ENCODE data around the gene TXNDC9. TPM values are rescaled to one million over a fixed set of nuclear protein-coding genes. Genes with fewer than 3 reads are reported as not detected.
"Not testable (repeated sequence)": the region's sequence is repeated elsewhere in the genome, so short reads cannot be mapped to it uniquely, and the experiment has no call there.

Gene TXNDC9
- total RNA-seq, 1 donor from 2014 or later, result 21.9 TPM

- ATAC-seq, result no peak
- no peak overlapping the region for H3K27ac ChIP-seq
- no peak overlapping the region for H3K4me3 ChIP-seq
- H3K27me3 ChIP-seq, result no peaks in the 10 kb centered on the region
- intact Hi-C loops (cut with DNase I), result no loop called here
- no peaks in the 10 kb centered on the region for H3K4me1 ChIP-seq
- DNase-seq, result no peak
- no peaks in the 10 kb centered on the region for H3K9me3 ChIP-seq
- TF ChIP-seq, protein P1, sequence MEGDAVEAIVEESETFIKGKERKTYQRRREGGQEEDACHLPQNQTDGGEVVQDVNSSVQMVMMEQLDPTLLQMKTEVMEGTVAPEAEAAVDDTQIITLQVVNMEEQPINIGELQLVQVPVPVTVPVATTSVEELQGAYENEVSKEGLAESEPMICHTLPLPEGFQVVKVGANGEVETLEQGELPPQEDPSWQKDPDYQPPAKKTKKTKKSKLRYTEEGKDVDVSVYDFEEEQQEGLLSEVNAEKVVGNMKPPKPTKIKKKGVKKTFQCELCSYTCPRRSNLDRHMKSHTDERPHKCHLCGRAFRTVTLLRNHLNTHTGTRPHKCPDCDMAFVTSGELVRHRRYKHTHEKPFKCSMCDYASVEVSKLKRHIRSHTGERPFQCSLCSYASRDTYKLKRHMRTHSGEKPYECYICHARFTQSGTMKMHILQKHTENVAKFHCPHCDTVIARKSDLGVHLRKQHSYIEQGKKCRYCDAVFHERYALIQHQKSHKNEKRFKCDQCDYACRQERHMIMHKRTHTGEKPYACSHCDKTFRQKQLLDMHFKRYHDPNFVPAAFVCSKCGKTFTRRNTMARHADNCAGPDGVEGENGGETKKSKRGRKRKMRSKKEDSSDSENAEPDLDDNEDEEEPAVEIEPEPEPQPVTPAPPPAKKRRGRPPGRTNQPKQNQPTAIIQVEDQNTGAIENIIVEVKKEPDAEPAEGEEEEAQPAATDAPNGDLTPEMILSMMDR (IDR thresholded peaks at IDR 0.05), result no peak
- H3K36me3 ChIP-seq, result peaks cover 8% of the 10 kb centered on the region
These were observed 36.6 kb downstream of the TXNDC9 start for GRCh38 chr2:99299580-99299979.

DNA sequence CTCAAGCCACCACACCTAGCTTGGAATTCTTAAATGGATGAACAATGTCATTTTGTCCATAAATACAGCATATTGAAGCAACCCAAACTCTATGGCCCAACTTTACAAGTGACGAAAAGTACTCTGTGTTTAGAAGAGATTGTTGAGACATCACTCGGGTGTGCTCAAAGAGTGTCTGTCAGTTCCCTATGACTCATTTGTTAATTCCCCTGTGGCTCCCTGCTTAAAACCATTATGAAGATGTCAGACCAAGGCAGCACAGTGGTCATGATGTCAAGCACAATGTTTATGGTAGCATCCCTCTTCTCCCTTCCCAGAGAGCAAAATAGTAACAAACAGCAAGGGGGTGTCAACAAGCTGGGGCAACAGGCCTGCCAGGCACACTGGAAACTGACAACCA lies 38.1 kb downstream of the TXNDC9 start:
- TF ChIP-seq, protein P1 (IDR thresholded peaks at IDR 0.05), result no peak
- Histone ChIP-seq H3K27ac (no peak overlapping the region), H3K9me3 (no peaks in the 10 kb centered on the region), H3K4me1 (no peaks in the 10 kb centered on the region), H3K27me3 (no peaks in the 10 kb centered on the region), H3K4me3 (no peak overlapping the region), H3K36me3 (peaks cover 8% of the 10 kb centered on the region)
- DNase-seq (no peak), ATAC-seq (no peak)
- intact Hi-C loops (cut with DNase I), result no loop called here

DNA sequence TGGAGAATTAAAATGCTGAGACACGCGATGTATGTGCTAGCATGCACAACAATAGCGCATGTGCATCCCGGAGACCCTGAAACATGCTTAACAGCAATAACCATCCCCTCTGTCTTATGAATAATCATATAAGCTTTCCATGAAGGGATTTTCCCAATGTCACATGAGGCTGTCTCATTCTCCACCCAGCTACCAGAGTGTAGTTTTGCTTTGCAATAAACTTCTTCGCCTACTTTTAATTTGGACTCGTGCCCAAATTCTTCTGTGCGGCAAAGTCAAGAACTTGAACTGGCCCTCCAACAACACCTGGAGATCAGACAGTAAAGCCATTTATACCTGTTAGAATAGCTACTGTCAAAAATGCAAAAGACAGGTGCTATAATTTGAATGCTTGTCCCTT lies 50.6 kb downstream of the TXNDC9 start:
- Histone ChIP-seq H3K4me3 (no peak overlapping the region), H3K27me3 (no peaks in the 10 kb centered on the region), H3K36me3 (peaks cover 16% of the 10 kb centered on the region), H3K9me3 (peaks cover 2% of the 10 kb centered on the region), H3K4me1 (no peaks in the 10 kb centered on the region), H3K27ac (no peak overlapping the region)
- TF ChIP-seq, protein P1 (IDR thresholded peaks at IDR 0.05), result no peak
- ATAC-seq (peak; percentile 37), DNase-seq (no peak)
- intact Hi-C loops (cut with DNase I), result no loop called here

DNA sequence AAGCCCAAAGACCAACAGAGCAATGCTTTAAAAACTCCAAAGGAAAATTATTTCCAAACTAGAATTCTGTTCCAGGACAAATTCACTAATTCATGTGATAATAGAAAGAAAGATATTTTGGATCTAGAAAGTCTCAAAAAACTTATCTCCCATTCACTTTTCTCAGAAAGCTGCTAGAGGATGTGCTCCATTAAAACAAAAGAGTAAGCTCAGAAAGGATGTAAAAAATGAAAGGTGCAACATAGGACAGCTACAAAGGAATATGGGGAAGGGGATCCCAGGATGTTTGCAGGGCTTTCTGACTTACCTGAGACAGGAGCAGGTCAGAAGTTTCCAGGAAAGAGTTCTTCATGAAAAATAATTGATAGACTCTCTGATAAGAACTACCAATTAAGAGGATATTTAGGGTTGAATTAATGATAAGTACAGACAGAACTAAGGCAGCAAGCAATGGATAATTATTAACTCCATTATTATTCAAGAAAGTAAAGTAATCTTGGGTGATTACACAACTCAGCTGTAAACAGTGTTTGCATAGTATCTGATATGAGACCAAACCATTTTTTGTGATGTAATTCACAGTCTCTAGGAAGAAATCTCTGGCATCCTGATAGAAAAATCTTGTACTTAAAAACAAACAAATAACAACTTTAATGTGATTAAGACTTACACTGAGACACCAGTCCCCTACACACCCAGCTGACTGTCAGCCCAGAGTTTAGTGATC lies 56.0 kb downstream of the TXNDC9 start:
- Histone ChIP-seq H3K4me1 (no peaks in the 10 kb centered on the region), H3K27ac (no peak overlapping the region), H3K4me3 (no peak overlapping the region), H3K36me3 (peaks cover 16% of the 10 kb centered on the region), H3K9me3 (peaks cover 7% of the 10 kb centered on the region), H3K27me3 (no peaks in the 10 kb centered on the region)
- TF ChIP-seq, protein P1 (IDR thresholded peaks at IDR 0.05), result no peak
- intact Hi-C loops (cut with DNase I), result no loop called here
- DNase-seq, result no peak
- ATAC-seq, result peak; percentile 28

DNA sequence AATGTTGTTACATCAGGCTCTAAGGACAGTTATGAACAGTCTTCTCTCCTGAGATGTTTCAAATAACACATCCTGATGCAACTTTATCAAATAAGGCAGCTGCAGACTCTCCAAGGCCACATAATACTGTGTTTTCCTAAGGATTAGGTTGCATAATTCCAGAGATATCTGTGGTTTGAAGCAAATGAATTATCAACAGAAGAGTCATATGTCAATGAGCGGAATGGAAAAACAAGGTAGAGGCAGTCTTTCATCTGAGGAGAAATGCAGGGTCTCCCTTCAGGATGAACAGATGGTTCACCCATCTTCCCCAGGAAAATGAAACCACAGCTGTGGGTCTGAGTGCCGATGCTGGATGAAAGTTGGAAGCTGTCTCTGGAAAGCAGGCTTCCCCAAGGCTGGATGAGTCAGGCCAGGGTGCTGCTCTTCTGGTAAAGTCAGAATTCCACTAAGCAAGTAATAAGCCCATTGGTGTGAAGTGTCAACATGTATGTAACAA lies 57.3 kb downstream of the TXNDC9 start:
- Histone ChIP-seq H3K36me3 (peaks cover 5% of the 10 kb centered on the region), H3K27me3 (no peaks in the 10 kb centered on the region), H3K4me1 (no peaks in the 10 kb centered on the region), H3K4me3 (no peak overlapping the region), H3K27ac (no peak overlapping the region), H3K9me3 (peaks cover 7% of the 10 kb centered on the region)
- TF ChIP-seq, protein P1 (IDR thresholded peaks at IDR 0.05), result no peak
- intact Hi-C loops (cut with DNase I), result no loop called here
- no peak for ATAC-seq
- DNase-seq, result no peak

GRCh38 chr2:99278195-99278765 lies 57.9 kb downstream of the TXNDC9 start:
- H3K9me3 ChIP-seq; H3K36me3 ChIP-seq; intact Hi-C loops (cut with DNase I); DNase-seq; ATAC-seq; H3K4me3 ChIP-seq; H3K27me3 ChIP-seq; H3K27ac ChIP-seq; H3K4me1 ChIP-seq: not testable (repeated sequence)

Data from upper lobe of right lung (tissue), 1 donor.